Astrocyte of the cerebellum (primary cell): ENCODE measurements around the gene CYTIP.

Experiments used
- DNase-seq: peaks from one replicate; pipeline ENCODE4 v3.0.0-alpha.2; 2011; ENCODE audit warnings: low read depth
- H3K4me3 ChIP-seq: 2 replicates; pipeline ENCODE4 v1.5.1; 2011; ENCODE audit warnings: mild to moderate bottlenecking, low read depth, low read length, moderate library complexity
- in situ Hi-C: cut with HindIII; loops from 2 replicates; pipeline ENCODE4 v1.10.0; 2017; ENCODE audit warnings: low sequenced_read_pairs
- TF ChIP-seq, protein P1 (sequence below): IDR thresholded peaks from 2 replicates; pipeline ENCODE4 v1.5.1; 2012; ENCODE audit warnings: low read length, low read depth, moderate library complexity, mild to moderate bottlenecking; ENCODE audit errors: missing control alignments

CYTIP gene

DNA sequence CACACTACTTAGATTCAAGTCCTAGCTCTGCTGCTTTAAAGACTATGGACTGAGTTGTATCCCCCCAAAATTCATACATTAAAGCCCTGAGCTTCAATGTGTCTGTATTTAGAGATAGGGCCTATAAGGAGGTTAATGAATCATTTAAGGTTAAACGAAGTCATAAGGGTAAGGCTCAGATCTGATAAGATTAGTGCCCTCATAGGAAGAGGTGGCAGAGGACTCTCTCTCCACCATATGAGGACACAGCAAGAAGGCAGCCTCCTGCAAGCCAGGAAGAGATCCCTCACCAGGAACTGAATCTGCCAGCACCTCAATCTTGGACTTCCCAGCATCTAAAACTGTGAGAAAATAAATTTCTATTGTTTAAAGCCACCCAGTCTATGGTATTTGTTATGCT is 3.1 kb upstream of the CYTIP start:
- TF ChIP-seq, protein P1, sequence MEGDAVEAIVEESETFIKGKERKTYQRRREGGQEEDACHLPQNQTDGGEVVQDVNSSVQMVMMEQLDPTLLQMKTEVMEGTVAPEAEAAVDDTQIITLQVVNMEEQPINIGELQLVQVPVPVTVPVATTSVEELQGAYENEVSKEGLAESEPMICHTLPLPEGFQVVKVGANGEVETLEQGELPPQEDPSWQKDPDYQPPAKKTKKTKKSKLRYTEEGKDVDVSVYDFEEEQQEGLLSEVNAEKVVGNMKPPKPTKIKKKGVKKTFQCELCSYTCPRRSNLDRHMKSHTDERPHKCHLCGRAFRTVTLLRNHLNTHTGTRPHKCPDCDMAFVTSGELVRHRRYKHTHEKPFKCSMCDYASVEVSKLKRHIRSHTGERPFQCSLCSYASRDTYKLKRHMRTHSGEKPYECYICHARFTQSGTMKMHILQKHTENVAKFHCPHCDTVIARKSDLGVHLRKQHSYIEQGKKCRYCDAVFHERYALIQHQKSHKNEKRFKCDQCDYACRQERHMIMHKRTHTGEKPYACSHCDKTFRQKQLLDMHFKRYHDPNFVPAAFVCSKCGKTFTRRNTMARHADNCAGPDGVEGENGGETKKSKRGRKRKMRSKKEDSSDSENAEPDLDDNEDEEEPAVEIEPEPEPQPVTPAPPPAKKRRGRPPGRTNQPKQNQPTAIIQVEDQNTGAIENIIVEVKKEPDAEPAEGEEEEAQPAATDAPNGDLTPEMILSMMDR: no peak
- H3K4me3 ChIP-seq: no peak overlapping the region
- in situ Hi-C loops: no loop called here
- DNase-seq: no peak

DNA sequence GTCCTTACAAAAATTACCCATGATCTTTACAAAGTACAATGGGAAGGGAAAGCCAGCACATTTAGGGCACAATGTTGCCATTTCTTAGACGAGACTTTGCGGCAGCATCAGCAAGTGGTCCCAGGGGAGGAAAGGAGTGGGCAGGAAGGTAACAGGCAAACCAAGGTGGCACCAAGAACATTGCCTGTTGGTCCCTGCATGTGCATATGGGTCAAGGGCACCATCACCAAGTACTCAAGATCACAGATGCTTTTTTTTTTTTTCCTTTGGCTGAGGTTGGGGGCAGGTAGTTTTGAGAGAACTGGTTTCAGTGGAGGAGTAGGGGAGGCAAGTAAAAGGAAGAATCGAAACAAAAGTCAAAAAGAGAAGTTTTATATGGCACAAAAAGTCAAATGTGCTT is 752 bp upstream of the CYTIP start:
- DNase-seq: no peak
- H3K4me3 ChIP-seq: no peak overlapping the region
- in situ Hi-C loops: no loop called here

DNA sequence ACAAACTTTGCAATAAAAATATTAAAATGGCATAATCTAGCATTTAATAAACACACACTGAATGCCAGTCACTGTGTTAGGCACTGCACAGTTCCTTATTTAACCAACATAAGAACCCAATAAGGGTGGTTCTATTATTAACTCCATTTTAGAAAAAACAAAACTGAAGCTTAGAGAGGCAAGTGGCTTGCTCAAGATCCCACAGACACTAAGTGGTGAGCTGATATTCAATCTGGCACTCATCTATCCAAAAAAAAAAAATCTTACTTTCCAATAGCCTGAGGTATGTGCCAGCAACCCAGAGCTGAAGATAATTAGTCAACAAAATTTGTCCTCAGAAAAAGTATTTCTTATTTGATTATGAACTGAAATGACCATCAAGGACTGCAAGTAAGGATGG is 799 bp downstream of the CYTIP start:
- no peak for DNase-seq
- in situ Hi-C loops: no loop called here
- no peak overlapping the region for H3K4me3 ChIP-seq
- TF ChIP-seq, protein P1: no peak

More for the DNA sequence above, 752 bp upstream of the CYTIP start:
- TF ChIP-seq, protein P1: no peak

DNA sequence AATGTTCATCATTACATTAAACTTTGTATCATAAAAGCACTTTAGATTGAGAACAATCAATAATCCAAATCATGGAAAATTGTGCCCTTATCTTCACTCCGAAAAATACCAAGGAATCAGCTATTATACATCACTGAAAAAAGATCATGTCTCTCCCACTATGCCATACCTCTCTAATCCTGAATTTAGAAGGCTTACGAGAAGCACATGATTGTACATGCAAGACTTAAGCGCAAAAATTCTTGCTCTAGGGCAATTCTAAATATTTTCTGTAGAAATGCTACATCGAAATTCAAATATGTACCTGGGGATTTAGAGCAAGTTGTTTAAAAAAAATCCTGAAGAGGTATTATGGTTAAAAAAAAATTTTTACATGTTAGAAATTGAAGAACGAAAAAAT is 1.3 kb downstream of the CYTIP start:
- H3K4me3 ChIP-seq: no peak overlapping the region
- DNase-seq: no peak
- in situ Hi-C loops: no loop called here
- TF ChIP-seq, protein P1: no peak

DNA sequence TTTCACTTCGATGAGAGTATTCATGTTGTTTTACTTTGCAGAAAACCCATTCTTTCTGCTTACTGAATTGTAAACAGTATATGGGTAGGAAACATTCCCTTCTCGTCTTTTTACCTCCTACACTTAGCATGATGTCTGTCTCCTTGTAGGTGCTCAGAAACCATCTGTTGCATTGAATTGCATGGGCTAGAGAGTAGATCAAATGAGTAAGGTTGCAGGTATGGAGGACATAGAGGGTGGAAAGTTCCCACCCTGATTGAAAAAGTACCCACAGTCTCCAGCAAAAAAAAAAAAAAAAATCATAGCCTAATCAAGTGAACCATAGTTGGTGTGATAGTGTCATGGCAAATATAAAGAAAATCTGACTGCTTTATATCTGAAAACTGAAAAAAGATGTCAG is 1.7 kb downstream of the CYTIP start:
- no peak overlapping the region for H3K4me3 ChIP-seq
- TF ChIP-seq, protein P1: no peak
- in situ Hi-C loops: no loop called here
- DNase-seq: no peak

DNA sequence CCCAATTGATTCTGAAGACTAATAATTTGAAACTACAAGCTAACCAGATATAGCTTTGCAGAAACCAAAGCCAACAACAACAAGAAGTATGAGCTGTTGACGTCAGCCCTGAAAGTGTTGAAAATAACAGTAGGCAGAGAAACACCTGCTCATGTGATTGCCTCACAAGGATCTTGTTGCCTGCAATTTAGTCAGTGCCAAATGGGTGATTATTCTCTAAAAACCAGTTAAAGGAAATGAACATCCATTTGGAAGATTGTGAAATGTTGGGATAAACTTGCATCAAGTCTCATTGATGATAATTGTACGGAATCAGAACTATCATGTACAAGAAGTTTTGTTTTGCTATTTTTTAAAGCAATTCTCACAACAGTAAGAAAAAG is 2.8 kb downstream of the CYTIP start:
- DNase-seq: no peak
- H3K4me3 ChIP-seq: no peak overlapping the region
- in situ Hi-C loops: no loop called here
- TF ChIP-seq, protein P1: no peak
